Measurements from ENCODE around the gene MRPS17. TPM values are rescaled to one million over a fixed set of nuclear protein-coding genes. Genes with fewer than 3 reads are reported as not detected.

The MRPS17 gene
- total RNA-seq, 2 donors from 2014 or later: 20.9 to 28.7 TPM

GRCh38 chr7:55963584-55964168 lies 12.0 kb downstream of the MRPS17 start:
- Mint-ChIP-seq H3K9me3 (no peaks in the 10 kb centered on the region), H3K27ac (peak overlapping the region; percentile 77 to 87), H3K4me3 (peak overlapping the region; percentile 67), H3K27me3 (no peaks in the 10 kb centered on the region), H3K36me3 (no peaks in the 10 kb centered on the region), H3K4me1 (ENCODE audit: low read depth in 2 of 2) (peaks cover 10 to 19% of the 10 kb centered on the region in 2 donors)
- ATAC-seq: no peak
- no peak for DNase-seq (ENCODE audit: low spot score)

- H3K4me1 Mint-ChIP-seq (ENCODE audit: low read depth in 2 of 2): peaks cover 15 to 27% of the 10 kb centered on the region in 2 donors
- ATAC-seq: peak; percentile 90 to 94
- H3K36me3 Mint-ChIP-seq: no peaks in the 10 kb centered on the region
- no peaks in the 10 kb centered on the region for H3K27me3 Mint-ChIP-seq
- H3K27ac Mint-ChIP-seq: peak within 1 kb of the TSS; percentile 77 to 87
- H3K9me3 Mint-ChIP-seq: no peaks in the 10 kb centered on the region
- H3K4me3 Mint-ChIP-seq: peak within 1 kb of the TSS; percentile 79
- DNase-seq (ENCODE audit: low spot score): peak; percentile 90
Measured at GRCh38 chr7:55964261-55965099, 12.8 kb downstream of the MRPS17 start, which contains the start of gene NIPSNAP2. Gene NIPSNAP2, plus strand, starts transcription at chr7:55964585. Its CDS starts 25 bp downstream, at chr7:55964610.

GRCh38 chr7:55965100-55965470 lies 13.4 kb downstream of the MRPS17 start:
- Mint-ChIP-seq H3K4me1 (ENCODE audit: low read depth in 2 of 2) (peaks cover 19 to 31% of the 10 kb centered on the region in 2 donors), H3K4me3 (peak overlapping the region; percentile 79), H3K27ac (peak overlapping the region; percentile 67 to 79), H3K9me3 (no peaks in the 10 kb centered on the region), H3K27me3 (no peaks in the 10 kb centered on the region), H3K36me3 (no peaks in the 10 kb centered on the region)
- DNase-seq (ENCODE audit: low spot score) (no peak), ATAC-seq (no peak)

GRCh38 chr7:55965805-55966421 lies 14.2 kb downstream of the MRPS17 start:
- Mint-ChIP-seq H3K27ac (peak overlapping the region; percentile 67 to 79), H3K9me3 (no peaks in the 10 kb centered on the region), H3K36me3 (no peaks in the 10 kb centered on the region), H3K4me1 (ENCODE audit: low read depth in 2 of 2) (peaks cover 27 to 37% of the 10 kb centered on the region in 2 donors), H3K4me3 (peak overlapping the region; percentile 79), H3K27me3 (no peaks in the 10 kb centered on the region)
- ATAC-seq: no peak
- DNase-seq (ENCODE audit: low spot score): no peak

- Mint-ChIP-seq H3K27me3 (no peaks in the 10 kb centered on the region), H3K4me3 (no peak overlapping the region), H3K27ac (no peak overlapping the region), H3K9me3 (no peaks in the 10 kb centered on the region), H3K36me3 (no peaks in the 10 kb centered on the region), H3K4me1 (ENCODE audit: low read depth in 2 of 2) (peaks cover 27 to 43% of the 10 kb centered on the region in 2 donors)
- DNase-seq (ENCODE audit: low spot score): no peak
- ATAC-seq: no peak
Measured at GRCh38 chr7:55966851-55967250, 15.2 kb downstream of the MRPS17 start.

GRCh38 chr7:55969391-55969790 lies 17.7 kb downstream of the MRPS17 start:
- Mint-ChIP-seq H3K4me3 (no peak overlapping the region), H3K9me3 (no peaks in the 10 kb centered on the region), H3K4me1 (ENCODE audit: low read depth in 2 of 2) (peaks cover 17 to 33% of the 10 kb centered on the region in 2 donors), H3K36me3 (no peaks in the 10 kb centered on the region), H3K27me3 (no peaks in the 10 kb centered on the region), H3K27ac (no peak overlapping the region)
- DNase-seq (ENCODE audit: low spot score) (no peak), ATAC-seq (no peak)

GRCh38 chr7:55970561-55970960 lies 18.9 kb downstream of the MRPS17 start:
- Mint-ChIP-seq H3K9me3 (no peaks in the 10 kb centered on the region), H3K27ac (peak overlapping the region in 1 of 2 donors; percentile 26), H3K4me3 (no peak overlapping the region), H3K4me1 (ENCODE audit: low read depth in 2 of 2) (peaks cover 22 to 31% of the 10 kb centered on the region in 2 donors), H3K36me3 (no peaks in the 10 kb centered on the region), H3K27me3 (no peaks in the 10 kb centered on the region)
- no peak for DNase-seq (ENCODE audit: low spot score)
- no peak for ATAC-seq

GRCh38 chr7:55970978-55971377 lies 19.3 kb downstream of the MRPS17 start:
- no peak overlapping the region for H3K4me3 Mint-ChIP-seq
- no peaks in the 10 kb centered on the region for H3K9me3 Mint-ChIP-seq
- H3K4me1 Mint-ChIP-seq (ENCODE audit: low read depth in 2 of 2): peaks cover 22 to 28% of the 10 kb centered on the region in 2 donors
- H3K27ac Mint-ChIP-seq: peak overlapping the region in 1 of 2 donors; percentile 26
- H3K36me3 Mint-ChIP-seq: no peaks in the 10 kb centered on the region
- no peaks in the 10 kb centered on the region for H3K27me3 Mint-ChIP-seq
- DNase-seq (ENCODE audit: low spot score): no peak
- no peak for ATAC-seq

GRCh38 chr7:55973747-55974250 lies 22.1 kb downstream of the MRPS17 start:
- Mint-ChIP-seq H3K9me3 (no peaks in the 10 kb centered on the region), H3K27ac (no peak overlapping the region), H3K4me3 (no peak overlapping the region), H3K4me1 (ENCODE audit: low read depth in 2 of 2) (peaks cover 22% of the 10 kb centered on the region in 2 donors), H3K36me3 (no peaks in the 10 kb centered on the region), H3K27me3 (no peaks in the 10 kb centered on the region)
- no peak for ATAC-seq
- no peak for DNase-seq (ENCODE audit: low spot score)

GRCh38 chr7:55975988-55976633 lies 24.4 kb downstream of the MRPS17 start:
- ATAC-seq (no peak), DNase-seq (ENCODE audit: low spot score) (no peak)
- peaks cover 11% of the 10 kb centered on the region for H3K36me3 Mint-ChIP-seq
- no peaks in the 10 kb centered on the region for H3K9me3 Mint-ChIP-seq
- peak overlapping the region in 1 of 2 donors; percentile 30 for H3K27ac Mint-ChIP-seq
- no peaks in the 10 kb centered on the region for H3K27me3 Mint-ChIP-seq
- H3K4me3 Mint-ChIP-seq: no peak overlapping the region
- peaks cover 4 to 6% of the 10 kb centered on the region in 2 donors for H3K4me1 Mint-ChIP-seq (ENCODE audit: low read depth in 2 of 2)

- H3K27ac Mint-ChIP-seq: no peak overlapping the region
- peaks cover 15% of the 10 kb centered on the region for H3K36me3 Mint-ChIP-seq
- H3K9me3 Mint-ChIP-seq: no peaks in the 10 kb centered on the region
- H3K27me3 Mint-ChIP-seq: no peaks in the 10 kb centered on the region
- ATAC-seq: no peak
- H3K4me1 Mint-ChIP-seq (ENCODE audit: low read depth in 2 of 2): peaks cover 0 to 6% of the 10 kb centered on the region in 2 donors
- no peak overlapping the region for H3K4me3 Mint-ChIP-seq
- DNase-seq (ENCODE audit: low spot score): no peak
Measured at GRCh38 chr7:55977831-55978230, 26.2 kb downstream of the MRPS17 start.

- peaks cover 15% of the 10 kb centered on the region for H3K36me3 Mint-ChIP-seq
- H3K27ac Mint-ChIP-seq: no peak overlapping the region
- no peaks in the 10 kb centered on the region for H3K27me3 Mint-ChIP-seq
- DNase-seq (ENCODE audit: low spot score) (no peak), ATAC-seq (no peak)
- H3K9me3 Mint-ChIP-seq: no peaks in the 10 kb centered on the region
- no peaks in the 10 kb centered on the region for H3K4me1 Mint-ChIP-seq (ENCODE audit: low read depth in 2 of 2)
- no peak overlapping the region for H3K4me3 Mint-ChIP-seq
Measured at GRCh38 chr7:55980266-55980665, 28.6 kb downstream of the MRPS17 start.

GRCh38 chr7:55983537-55983936 lies 31.9 kb downstream of the MRPS17 start:
- H3K36me3 Mint-ChIP-seq: peaks cover 19% of the 10 kb centered on the region
- no peaks in the 10 kb centered on the region for H3K27me3 Mint-ChIP-seq
- no peak overlapping the region for H3K27ac Mint-ChIP-seq
- ATAC-seq (no peak), DNase-seq (ENCODE audit: low spot score) (no peak)
- H3K4me3 Mint-ChIP-seq: no peak overlapping the region
- peaks cover 2 to 5% of the 10 kb centered on the region in 2 donors for H3K4me1 Mint-ChIP-seq (ENCODE audit: low read depth in 2 of 2)
- no peaks in the 10 kb centered on the region for H3K9me3 Mint-ChIP-seq

Data from natural killer cell treated with Interleukin-12 subunit alpha and Interleukin-12 subunit beta and Interleukin-15 and Interleukin-18, amount 100 ng/mL, for 72 hours (primary cell).